CD4-positive, alpha-beta memory T cell (primary cell): ENCODE measurements around the gene SLC7A7. TPM values are rescaled to one million over a fixed set of nuclear protein-coding genes. Genes with fewer than 3 reads are reported as not detected.
A peak's percentile ranks its signal among the peaks of the same experiment; 100 is the strongest.

Source experiments
- CTCF ChIA-PET: fragments of 350-600 bp; sonication (Branson Sonifier 250); formaldehyde crosslinking; loops from one replicate; lab custom pipeline; 2021; ENCODE audit warnings: inconsistent platforms; ENCODE audit not compliant: partially characterized antibody; lab: Charles Lee
- POLR2A ChIA-PET: fragments of 350-600 bp; sonication (Branson Sonifier 250); formaldehyde crosslinking; loops from one replicate; lab custom pipeline; 2021; ENCODE audit not compliant: partially characterized antibody; lab: Charles Lee
- DNase-seq, 5 donors: peaks; one replicate each; pipeline versions ENCODE4 v3.0.0 to v3.0.0-alpha.2; 2020 to 2022; ENCODE audit warnings: mixed read lengths in 1 of 5
- H3K27ac ChIP-seq: one replicate; pipeline ENCODE4 v1.7.0; 2013; ENCODE audit warnings: low read depth, low read length
- H3K27me3 ChIP-seq: 2 replicates; pipeline ENCODE4 v1.7.0; 2013; ENCODE audit warnings: mild to moderate bottlenecking, low read length, moderate library complexity; ENCODE audit not compliant: insufficient read depth
- H3K36me3 ChIP-seq: 2 replicates; pipeline ENCODE4 v1.7.0; 2013; ENCODE audit warnings: mild to moderate bottlenecking, low read length, moderate library complexity; ENCODE audit not compliant: insufficient read depth
- H3K4me1 ChIP-seq: 2 replicates; pipeline ENCODE4 v1.7.0; 2013; ENCODE audit warnings: mild to moderate bottlenecking, low read length, moderate library complexity; ENCODE audit not compliant: insufficient read depth
- H3K4me3 ChIP-seq, 2 donors: one replicate each; pipeline ENCODE4 v1.7.0; 2013; ENCODE audit warnings: low read length in 2 of 2, mild to moderate bottlenecking in 1 of 2
- H3K9me3 ChIP-seq, 2 donors: one replicate each; pipeline ENCODE4 v1.7.0; 2013; ENCODE audit warnings: low read length in 2 of 2, control low read depth in 1 of 2; ENCODE audit not compliant: control insufficient read depth in 1 of 2
- H3K27ac Mint-ChIP-seq, 7 donors: one replicate each; pipeline ENCODE4 v1.8.0; 2020 to 2021; ENCODE audit warnings: mixed read lengths in 7 of 7, mild to moderate bottlenecking in 6 of 7, inconsistent platforms in 3 of 7, moderate library complexity in 3 of 7
- H3K27me3 Mint-ChIP-seq, 2 donors: one replicate each; pipeline ENCODE4 v1.8.0; 2020 to 2021; ENCODE audit warnings: mixed read lengths in 2 of 2
- H3K36me3 Mint-ChIP-seq, 2 donors: one replicate each; pipeline ENCODE4 v1.8.0; 2020 to 2021; ENCODE audit warnings: mixed read lengths in 2 of 2, inconsistent platforms in 1 of 2, mild to moderate bottlenecking in 1 of 2
- H3K4me1 Mint-ChIP-seq, 4 donors: one replicate each; pipeline ENCODE4 v1.8.0; 2020 to 2021; ENCODE audit warnings: mixed read lengths in 4 of 4, mild to moderate bottlenecking in 1 of 4
- H3K4me3 Mint-ChIP-seq, 8 donors: one replicate each; pipeline ENCODE4 v1.8.0; 2020 to 2021; ENCODE audit warnings: mixed read lengths in 8 of 8, mild to moderate bottlenecking in 7 of 8, moderate library complexity in 6 of 8, inconsistent platforms in 3 of 8
- H3K9me3 Mint-ChIP-seq, 8 donors: one replicate each; pipeline ENCODE4 v1.8.0; 2020 to 2021; ENCODE audit warnings: mixed read lengths in 8 of 8, mild to moderate bottlenecking in 5 of 8, inconsistent platforms in 3 of 8, moderate library complexity in 1 of 8
- intact Hi-C: fragments of 100-400 bp; cut with micrococcal nuclease; formaldehyde crosslinking; loops from one replicate; pipeline ENCODE4 v1.15.1; 2023
- polyA plus RNA-seq, 2 donors: library from polyadenylated mRNA; unstranded; fragments of 300-500 nt; fragmentation: Illumina TruSeq; gene quantifications; one replicate each; pipeline ENCODE4 v1.2.3, GENCODE V29; 2021
- total RNA-seq, 2 experiments: library from RNA; stranded (reverse); gene quantifications; one replicate each; pipeline ENCODE4 v1.2.3, GENCODE V29; 2021

The SLC7A7 gene
- total and polyA plus RNA-seq, 4 experiments from 2014 or later: 0.21 to 1.5 (median 0.72) TPM

- intact Hi-C loops: no loop called here
- Histone ChIP-seq H3K36me3 (no peaks in the 10 kb centered on the region), H3K27me3 (peaks cover 6% of the 10 kb centered on the region), H3K9me3 (no peaks in the 10 kb centered on the region), H3K4me3 (no peak overlapping the region), H3K4me1 (no peaks in the 10 kb centered on the region), H3K27ac (no peak overlapping the region)
- ChIA-PET POLR2A (no interaction called here), CTCF (interaction anchor here (1.2 to 3.1 kb wide), 5 partner anchors 10 to 273 kb away, joined by 3 to 13 read pairs (median 5); no protein-coding TSS in a partner anchor)
- no peaks in the 10 kb centered on the region for H3K36me3 Mint-ChIP-seq
- H3K4me1 Mint-ChIP-seq: no peaks in the 10 kb centered on the region
- peaks cover 7 to 23% of the 10 kb centered on the region in 2 donors for H3K27me3 Mint-ChIP-seq
- DNase-seq: no peak
- no peak overlapping the region for H3K27ac Mint-ChIP-seq
- no peak overlapping the region for H3K4me3 Mint-ChIP-seq
- H3K9me3 Mint-ChIP-seq: no peaks in the 10 kb centered on the region
These were observed 28.1 kb upstream of the SLC7A7 start for GRCh38 chr14:22843123-22843925.

- Mint-ChIP-seq H3K27me3 (peaks cover 7 to 28% of the 10 kb centered on the region in 2 donors), H3K9me3 (no peaks in the 10 kb centered on the region), H3K27ac (no peak overlapping the region), H3K4me1 (peaks cover 0 to 6% (median 0%) of the 10 kb centered on the region in 4 donors), H3K4me3 (no peak overlapping the region), H3K36me3 (no peaks in the 10 kb centered on the region)
- CTCF ChIA-PET: interaction anchor here (1.2 to 3.1 kb wide), 4 partner anchors 9 to 272 kb away, joined by 3 to 13 read pairs (median 5); no protein-coding TSS in a partner anchor
- intact Hi-C loops: no loop called here
- DNase-seq: no peak
- Histone ChIP-seq H3K27ac (no peak overlapping the region), H3K4me1 (peaks cover 3% of the 10 kb centered on the region), H3K9me3 (no peaks in the 10 kb centered on the region), H3K36me3 (no peaks in the 10 kb centered on the region), H3K27me3 (peaks cover 13% of the 10 kb centered on the region), H3K4me3 (no peak overlapping the region)
- POLR2A ChIA-PET: no interaction called here
These were observed 27.2 kb upstream of the SLC7A7 start for GRCh38 chr14:22842211-22843122.

DNA sequence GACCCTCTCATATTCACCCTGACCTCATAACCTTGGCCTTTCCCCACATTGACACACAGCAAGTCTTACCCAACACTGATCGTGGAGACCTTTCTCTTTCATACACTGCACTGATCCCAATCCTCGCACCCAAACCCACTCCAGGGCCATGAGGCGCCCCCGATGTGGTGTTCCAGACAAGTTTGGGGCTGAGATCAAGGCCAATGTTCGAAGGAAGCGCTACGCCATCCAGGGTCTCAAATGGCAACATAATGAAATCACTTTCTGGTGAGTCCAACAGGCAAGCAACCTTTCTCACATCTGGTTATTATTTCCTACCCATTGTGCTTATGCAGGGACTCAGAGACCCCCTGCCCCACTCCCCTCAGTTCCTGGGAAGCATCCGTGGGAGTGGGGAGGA, 26.5 kb upstream of the SLC7A7 start:
- H3K9me3 ChIP-seq: no peaks in the 10 kb centered on the region
- Mint-ChIP-seq H3K36me3 (peaks cover 0 to 1% of the 10 kb centered on the region in 2 donors), H3K27ac (no peak overlapping the region), H3K4me3 (peak overlapping the region in 1 of 8 donors; percentile 10), H3K4me1 (peaks cover 0 to 13% (median 2%) of the 10 kb centered on the region in 4 donors), H3K9me3 (no peaks in the 10 kb centered on the region), H3K27me3 (peaks cover 9 to 28% of the 10 kb centered on the region in 2 donors)
- no peak overlapping the region for H3K27ac ChIP-seq
- H3K4me3 ChIP-seq: no peak overlapping the region
- ChIA-PET CTCF (interaction anchor here (1.3 to 1.9 kb wide), 4 partner anchors 9 to 19 kb away, joined by 4 to 14 read pairs (median 6); no protein-coding TSS in a partner anchor), POLR2A (no interaction called here)
- peaks cover 13% of the 10 kb centered on the region for H3K27me3 ChIP-seq
- no peaks in the 10 kb centered on the region for H3K36me3 ChIP-seq
- intact Hi-C loops: no loop called here
- no peak for DNase-seq
- H3K4me1 ChIP-seq: peaks cover 10% of the 10 kb centered on the region

GRCh38 chr14:22841311-22841710, 26.1 kb upstream of the SLC7A7 start:
- no peak for DNase-seq
- ChIA-PET CTCF (interaction anchor here (1.3 to 1.9 kb wide), 4 partner anchors 8 to 18 kb away, joined by 4 to 14 read pairs (median 6); no protein-coding TSS in a partner anchor), POLR2A (no interaction called here)

GRCh38 chr14:22839159-22839779, 24.0 kb upstream of the SLC7A7 start:
- Histone ChIP-seq H3K27me3 (peaks cover 13% of the 10 kb centered on the region), H3K27ac (no peak overlapping the region), H3K36me3 (peaks cover under 1% of the 10 kb centered on the region), H3K4me1 (peaks cover 11% of the 10 kb centered on the region), H3K9me3 (no peaks in the 10 kb centered on the region), H3K4me3 (no peak overlapping the region)
- H3K27me3 Mint-ChIP-seq: peaks cover 11 to 25% of the 10 kb centered on the region in 2 donors
- CTCF ChIA-PET: interaction anchor here (1.1 to 3.9 kb wide), 5 partner anchors 12 to 34 kb away, joined by 3 to 21 read pairs (median 9); no protein-coding TSS in a partner anchor
- H3K27ac Mint-ChIP-seq: no peak overlapping the region
- no peak overlapping the region for H3K4me3 Mint-ChIP-seq
- peaks cover 1 to 15% (median 8%) of the 10 kb centered on the region in 4 donors for H3K4me1 Mint-ChIP-seq
- intact Hi-C loops: no loop called here
- POLR2A ChIA-PET: interaction anchor here (0.7 kb wide), 1 partner anchor 10 kb away, joined by 3 read pairs; no protein-coding TSS in a partner anchor
- no peak for DNase-seq
- H3K9me3 Mint-ChIP-seq: no peaks in the 10 kb centered on the region
- peaks cover 8 to 16% of the 10 kb centered on the region in 2 donors for H3K36me3 Mint-ChIP-seq

More at GRCh38 chr14:22841311-22841710, 26.1 kb upstream of the SLC7A7 start:
- intact Hi-C loops: no loop called here
- no peaks in the 10 kb centered on the region for H3K9me3 ChIP-seq
- Mint-ChIP-seq H3K27me3 (peaks cover 10 to 27% of the 10 kb centered on the region in 2 donors), H3K27ac (no peak overlapping the region), H3K4me3 (no peak overlapping the region), H3K36me3 (peaks cover 0 to 1% of the 10 kb centered on the region in 2 donors), H3K4me1 (peaks cover 1 to 13% (median 2%) of the 10 kb centered on the region in 4 donors), H3K9me3 (no peaks in the 10 kb centered on the region)
- H3K36me3 ChIP-seq: no peaks in the 10 kb centered on the region
- H3K27ac ChIP-seq: no peak overlapping the region
- peaks cover 13% of the 10 kb centered on the region for H3K27me3 ChIP-seq
- H3K4me3 ChIP-seq: no peak overlapping the region
- H3K4me1 ChIP-seq: peaks cover 11% of the 10 kb centered on the region

DNA sequence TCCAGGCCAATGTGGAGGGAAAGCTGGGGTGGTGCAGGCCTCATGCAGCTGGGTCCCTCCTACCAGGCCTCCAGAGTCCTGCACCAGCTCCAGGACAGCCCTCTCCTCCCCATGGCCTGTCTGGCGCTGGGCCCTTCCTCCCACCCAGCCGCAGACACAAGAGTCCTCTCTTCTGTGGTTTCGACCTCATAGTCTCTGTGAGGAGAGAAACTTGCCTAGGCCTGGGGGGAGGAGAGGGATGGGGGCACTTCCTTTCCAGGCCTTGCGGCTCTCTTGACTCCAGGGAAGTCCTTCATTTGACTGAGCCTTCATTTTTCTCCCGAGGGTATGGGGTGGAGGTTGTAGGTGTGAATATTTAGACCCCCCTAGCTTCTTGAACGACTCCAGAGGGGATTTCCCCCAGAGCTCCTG, 23.4 kb upstream of the SLC7A7 start:
- H3K27ac ChIP-seq: no peak overlapping the region
- Mint-ChIP-seq H3K36me3 (peaks cover 9 to 22% of the 10 kb centered on the region in 2 donors), H3K27ac (peak overlapping the region in 1 of 7 donors; percentile 4), H3K4me1 (peaks cover 1 to 15% (median 8%) of the 10 kb centered on the region in 4 donors), H3K27me3 (peaks cover 11 to 25% of the 10 kb centered on the region in 2 donors), H3K4me3 (no peak overlapping the region), H3K9me3 (no peaks in the 10 kb centered on the region)
- POLR2A ChIA-PET: interaction anchor here (0.7 kb wide), 1 partner anchor 11 kb away, joined by 3 read pairs; no protein-coding TSS in a partner anchor
- no peak overlapping the region for H3K4me3 ChIP-seq
- intact Hi-C loops: no loop called here
- H3K27me3 ChIP-seq: peaks cover 13% of the 10 kb centered on the region
- H3K4me1 ChIP-seq: peaks cover 11% of the 10 kb centered on the region
- H3K36me3 ChIP-seq: peaks cover 7% of the 10 kb centered on the region
- CTCF ChIA-PET: interaction anchor here (0.7 to 3.9 kb wide), 6 partner anchors 13 to 180 kb away, joined by 3 to 21 read pairs (median 7); no protein-coding TSS in a partner anchor
- no peaks in the 10 kb centered on the region for H3K9me3 ChIP-seq
- DNase-seq: no peak
